GM18502 (cell line): ENCODE results near the gene TAP2.
A peak's percentile ranks its signal among the peaks of the same experiment; 100 is the strongest.

ENCODE experiments used
- ATAC-seq: cut with Tn5 transposase; IDR thresholded peaks from one replicate; pipeline ENCODE4 v1.9.1; 2021; ENCODE audit warnings: mild to moderate bottlenecking; ENCODE audit not compliant: unreplicated experiment, poor library complexity

TAP2 gene

GRCh38 chr6:32854376-32855178, 16.0 kb upstream of the TAP2 start:
- ATAC-seq: peak; percentile 26

DNA sequence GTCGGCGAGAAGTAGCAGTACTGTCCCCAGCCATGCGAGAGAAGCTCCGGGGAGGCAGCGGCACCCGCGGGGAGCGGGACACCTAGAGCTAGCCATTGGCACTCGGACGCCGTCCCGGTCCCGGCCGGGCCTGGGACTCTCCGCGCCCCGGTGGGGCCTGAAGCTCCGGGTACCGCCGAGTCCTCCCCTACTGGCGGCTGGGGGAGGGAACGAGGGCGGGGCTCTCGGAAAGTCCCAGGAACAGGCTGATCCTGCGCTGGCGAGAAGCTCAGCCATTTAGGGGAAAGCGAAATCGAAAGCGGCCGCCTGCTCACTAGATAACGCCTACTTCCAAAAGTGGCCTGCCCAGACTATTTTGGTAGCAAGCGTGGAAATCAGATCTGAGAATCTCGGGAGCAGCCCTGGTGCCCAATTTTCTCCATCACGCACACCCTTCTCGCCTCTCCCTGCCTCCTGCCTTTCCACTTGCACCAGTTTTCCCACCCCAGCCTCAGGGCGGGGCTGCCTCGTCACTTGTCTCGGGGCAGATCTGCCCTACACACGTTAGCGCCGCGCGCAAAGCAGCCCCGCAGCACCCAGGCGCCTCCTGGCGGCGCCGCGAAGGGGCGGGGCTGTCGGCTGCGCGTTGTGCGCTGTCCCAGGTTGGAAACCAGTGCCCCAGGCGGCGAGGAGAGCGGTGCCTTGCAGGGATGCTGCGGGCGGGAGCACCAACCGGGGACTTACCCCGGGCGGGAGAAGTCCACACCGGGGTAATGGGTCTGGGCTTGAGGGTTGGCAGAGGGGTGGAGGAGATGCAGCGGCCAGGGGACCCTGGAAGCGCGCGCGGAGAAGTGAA, 15.2 kb upstream of the TAP2 start, which contains the start of the genes PSMB9 and TAP1:
Gene PSMB9 (plus strand): TSS at position 652 of the 835 bp plus-strand sequence. CDS start 38 bp downstream, at position 690.
Gene TAP1 (minus strand): TSS at position 164 of the 835 bp plus-strand sequence. CDS start 68 bp downstream, at position 96.
- peak; percentile 78 for ATAC-seq

- peak; percentile 19 for ATAC-seq
These were observed 14.5 kb upstream of the TAP2 start for GRCh38 chr6:32852844-32853540.

- no peak for ATAC-seq
These were observed 13.7 kb upstream of the TAP2 start for GRCh38 chr6:32852018-32852843.

GRCh38 chr6:32851025-32851424, 12.5 kb upstream of the TAP2 start:
- ATAC-seq: no peak

DNA sequence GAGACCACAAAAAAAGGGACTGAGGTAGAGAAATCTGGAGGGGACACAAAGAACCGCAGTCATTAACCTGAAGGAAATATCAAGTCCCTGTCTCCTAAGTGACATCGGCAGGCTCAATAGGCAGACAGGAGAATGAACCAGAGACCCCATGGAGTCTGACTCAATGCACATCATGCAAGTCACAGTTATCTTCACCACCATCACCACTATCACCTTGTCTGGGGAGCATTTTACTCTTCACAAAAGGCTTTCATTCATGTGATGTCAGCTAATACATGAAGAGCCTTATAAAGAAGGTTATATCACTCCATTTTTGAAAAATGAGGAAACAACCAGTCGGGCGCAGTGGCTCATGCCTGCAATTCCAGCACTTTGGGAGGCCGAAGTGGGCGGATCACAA, 10.6 kb upstream of the TAP2 start:
- no peak for ATAC-seq

DNA sequence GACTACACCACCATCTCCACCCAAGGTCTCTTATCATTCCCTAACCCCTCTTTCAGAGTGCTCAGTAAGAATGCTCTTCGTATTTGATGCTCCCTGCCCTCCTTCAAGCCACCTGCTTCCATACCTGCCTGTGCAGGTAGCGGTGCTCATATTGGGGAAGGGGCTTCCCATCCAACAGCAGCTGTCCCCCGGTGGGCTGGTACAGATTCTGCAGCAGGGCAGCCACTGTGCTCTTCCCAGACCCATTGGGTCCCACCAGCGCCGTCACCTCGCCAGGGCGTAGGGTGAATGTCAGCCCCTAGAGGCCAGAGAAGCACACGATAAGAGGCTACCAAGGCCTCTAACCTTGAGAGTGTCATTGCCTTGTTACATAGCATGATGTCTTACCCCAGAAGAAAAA, 9.3 kb upstream of the TAP2 start:
- no peak for ATAC-seq

DNA sequence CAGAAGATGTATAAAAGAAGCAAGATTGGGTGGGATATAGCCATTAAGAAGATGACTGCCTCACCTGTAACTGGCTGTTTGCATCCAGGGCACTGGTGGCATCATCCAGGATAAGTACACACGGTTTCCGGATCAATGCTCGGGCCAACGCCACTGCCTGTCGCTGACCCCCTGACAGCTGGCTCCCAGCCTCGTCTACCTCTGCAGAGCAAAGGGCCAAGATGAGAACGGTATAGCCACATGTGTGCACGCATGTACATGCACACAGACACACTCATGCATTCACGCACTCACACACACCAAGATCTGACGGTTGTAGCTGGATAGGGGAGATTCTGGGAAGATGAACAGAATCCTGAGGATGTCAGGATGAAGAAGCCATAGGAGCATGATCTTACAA, 8.5 kb upstream of the TAP2 start:
- ATAC-seq: no peak

GRCh38 chr6:32845384-32845884, 6.9 kb upstream of the TAP2 start:
- no peak for ATAC-seq

DNA sequence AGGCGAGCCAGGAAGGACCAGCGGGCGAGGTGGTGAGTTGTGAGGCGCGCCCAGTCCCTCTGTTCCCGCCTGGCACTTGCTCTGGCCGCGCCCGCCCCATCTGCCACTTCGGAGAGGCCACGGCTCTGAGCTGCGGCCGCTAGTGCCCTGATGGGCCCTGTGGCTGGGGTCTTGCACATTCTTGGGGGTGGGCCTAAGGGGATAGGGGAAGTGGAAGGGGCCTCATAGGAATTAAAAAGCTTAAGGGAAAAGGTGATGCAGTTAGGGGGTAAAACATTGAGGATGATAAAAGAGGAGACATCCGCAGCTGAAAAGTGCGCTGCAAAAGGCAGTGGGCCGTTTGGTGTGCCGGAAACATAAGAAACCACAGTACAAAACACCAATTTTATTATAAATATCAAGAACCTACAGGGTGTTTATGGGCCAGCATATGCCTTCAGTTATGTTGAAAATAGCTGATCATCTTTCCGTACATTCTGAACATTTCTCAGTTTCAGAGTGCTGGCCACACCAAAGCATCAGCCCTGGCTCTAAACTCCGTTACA, 6.4 kb upstream of the TAP2 start:
- ATAC-seq: no peak

GRCh38 chr6:32843979-32844838, 5.7 kb upstream of the TAP2 start, which contains the start of gene PSMB8:
Gene PSMB8 (minus strand): TSS chr6:32844047. CDS start chr6:32843996, 51 bp downstream.
- peak; percentile 70 for ATAC-seq

- peak; percentile 0 for ATAC-seq
These were observed 4.9 kb upstream of the TAP2 start for GRCh38 chr6:32843331-32843978.

DNA sequence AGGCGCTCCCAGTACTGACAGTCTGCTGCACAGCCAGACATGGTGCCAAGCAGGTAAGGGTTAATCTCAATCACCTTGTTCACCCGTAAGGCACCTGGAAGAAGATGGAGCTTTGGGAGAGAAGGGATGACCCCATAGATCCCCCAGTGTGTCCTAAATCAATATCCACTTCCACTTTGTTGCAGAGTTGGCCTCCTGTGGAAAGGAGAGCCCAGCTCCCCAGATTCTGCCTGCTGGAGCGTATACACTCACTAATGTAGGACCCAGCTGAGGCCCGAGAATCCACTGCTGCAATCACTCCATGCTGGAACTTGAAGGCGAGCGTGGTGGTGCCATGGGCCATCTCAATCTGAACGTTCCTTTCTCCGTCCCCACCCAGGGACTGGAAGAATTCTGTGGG, 4.2 kb upstream of the TAP2 start:
- ATAC-seq: no peak

DNA sequence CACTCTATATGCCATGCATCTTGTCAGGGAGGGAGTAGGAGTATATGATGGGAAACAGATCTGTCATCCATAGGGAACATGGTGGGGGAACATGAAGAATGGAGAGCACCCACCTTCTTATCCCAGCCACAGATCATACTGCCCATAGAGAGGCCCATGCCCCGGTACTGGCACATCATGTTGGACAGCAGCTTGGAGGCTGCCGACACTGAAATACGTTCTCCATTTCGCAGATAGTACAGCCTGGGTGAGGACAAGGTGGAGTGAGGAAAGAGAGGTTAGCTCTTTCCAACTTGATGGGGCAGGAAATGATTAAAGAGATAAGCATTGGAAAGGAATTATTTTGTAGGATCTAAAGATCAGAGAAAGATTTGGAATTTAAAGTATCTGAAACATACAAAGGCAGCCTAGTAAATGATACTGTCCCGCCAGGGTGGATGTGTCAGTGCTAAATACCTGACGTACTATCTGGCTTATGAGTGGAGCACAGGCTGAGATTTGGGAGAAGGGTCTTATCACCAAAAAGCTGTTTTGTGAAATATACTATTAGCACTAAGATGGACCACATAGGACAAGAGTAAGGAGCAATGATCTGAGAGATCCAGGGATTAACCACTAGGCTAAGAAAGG, 3.6 kb upstream of the TAP2 start:
- ATAC-seq: no peak

- no peak for ATAC-seq
These were observed 2.2 kb upstream of the TAP2 start for GRCh38 chr6:32840604-32841246.

GRCh38 chr6:32839356-32839755, 817 bp upstream of the TAP2 start:
- ATAC-seq: no peak

DNA sequence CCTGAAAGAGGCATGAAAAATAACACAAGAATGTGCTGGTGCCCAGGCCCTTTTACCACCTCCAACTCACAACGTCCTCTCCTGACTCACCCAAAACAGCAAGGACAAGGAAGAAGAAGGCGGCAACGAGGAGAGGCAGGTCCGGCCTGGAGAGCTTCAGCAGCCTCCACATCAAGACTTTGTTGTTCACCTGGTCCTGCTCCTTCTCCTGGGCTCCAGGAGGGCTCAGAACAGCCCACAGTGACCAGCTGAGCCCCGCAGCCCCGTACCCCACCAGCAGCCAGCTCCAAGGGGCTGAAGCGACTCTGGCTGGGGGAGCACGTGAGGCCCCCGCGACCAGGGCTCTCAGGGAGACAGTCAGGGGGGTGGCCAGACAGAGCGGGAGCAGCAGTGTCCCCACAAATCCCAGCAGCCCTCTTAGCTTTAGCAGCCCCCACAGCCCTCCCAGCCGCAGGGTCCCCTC, 857 bp downstream of the TAP2 start:
- ATAC-seq: no peak
